SK-N-SH (cell line): Measurements from ENCODE around the gene GAP43. TPM values are rescaled to one million over a fixed set of nuclear protein-coding genes. Genes with fewer than 3 reads are reported as not detected.

ENCODE experiments used
- CTCF ChIA-PET: fragments of 300-600, 350-600 bp; formaldehyde crosslinking; extraction: SDS; loops from one replicate; lab custom pipeline; 2021; lab: Yijun Ruan, JAX
- POLR2A ChIA-PET: fragments of 350-600 bp; sonication (Branson Sonifier 250); formaldehyde crosslinking; extraction: SDS; loops from one replicate; lab custom pipeline; 2020; ENCODE audit warnings: antibody characterized with exemption, inconsistent platforms; lab: Yijun Ruan, JAX
- DNase-seq: peaks from one replicate; pipeline ENCODE4 v3.0.0; 2012
- H2AFZ ChIP-seq: fragments of 200-600 bp; sonication (generic); 2 replicates; pipeline ENCODE4 v1.8.1; 2016; ENCODE audit warnings: antibody characterized with exemption, mild to moderate bottlenecking, low read depth
- H3F3A ChIP-seq: fragments of 200-600 bp; sonication (generic); replicated peaks from 2 replicates; pipeline ENCODE3; 2016; ENCODE audit warnings: antibody characterized with exemption, mild to moderate bottlenecking; ENCODE audit not compliant: insufficient read depth
- H3K27ac ChIP-seq, 2 experiments: fragments of 200-500 bp in 1 of 2; fragments of 200-600 bp in 1 of 2; sonication (Bioruptor generic) in 1 of 2; sonication (generic), shearing (Covaris generic) in 1 of 2; 2 replicates each; pipeline versions ENCODE4 v1.5.1 to v1.6.1; 2014 to 2016; ENCODE audit warnings: low read depth in 2 of 2, inconsistent platforms in 1 of 2, low read length in 1 of 2, mild to moderate bottlenecking in 1 of 2, mixed read lengths in 1 of 2
- H3K27me3 ChIP-seq: fragments of 200-600 bp; sonication (generic), shearing (Covaris generic); 2 replicates; pipeline ENCODE4 v1.6.1; 2016; ENCODE audit warnings: mixed run types; ENCODE audit not compliant: insufficient read depth
- H3K36me3 ChIP-seq, 2 experiments: fragments of 200-500 bp in 1 of 2; fragments of 200-600 bp in 1 of 2; sonication (Bioruptor generic) in 1 of 2; sonication (generic) in 1 of 2; replicated peaks in 1 of 2; 2 replicates each; pipeline versions ENCODE3 to v1.5.1; 2014 to 2016; ENCODE audit warnings: low read length in 1 of 2, mild to moderate bottlenecking in 1 of 2; ENCODE audit not compliant: insufficient read depth in 2 of 2, control insufficient read depth in 1 of 2
- H3K4me1 ChIP-seq, 2 experiments: fragments of 200-500 bp in 1 of 2; fragments of 200-600 bp in 1 of 2; sonication (Bioruptor generic) in 1 of 2; sonication (generic), shearing (Covaris generic) in 1 of 2; 2 replicates each; pipeline versions ENCODE4 v1.5.1 to v1.6.1; 2014 to 2016; ENCODE audit warnings: low read depth in 1 of 2, low read length in 1 of 2, mixed run types in 1 of 2; ENCODE audit not compliant: insufficient read depth in 2 of 2, control insufficient read depth in 1 of 2
- H3K4me2 ChIP-seq: fragments of 200-600 bp; sonication (generic), shearing (Covaris generic); 2 replicates; pipeline ENCODE4 v1.6.1; 2017; ENCODE audit warnings: mixed run types
- H3K4me3 ChIP-seq, 2 experiments: fragments of 200-500 bp in 1 of 2; fragments of 200-600 bp in 1 of 2; sonication (Bioruptor generic) in 1 of 2; sonication (generic), shearing (Covaris generic) in 1 of 2; 2 replicates each; pipeline versions ENCODE4 v1.5.1 to v1.8.1; 2014 to 2016; ENCODE audit warnings: low read depth in 2 of 2, inconsistent platforms in 1 of 2, low read length in 1 of 2, mild to moderate bottlenecking in 1 of 2, mixed read lengths in 1 of 2, moderate library complexity in 1 of 2
- H3K79me2 ChIP-seq: fragments of 200-600 bp; sonication (generic); 2 replicates; pipeline ENCODE4 v1.8.1; 2017; ENCODE audit warnings: mild to moderate bottlenecking; ENCODE audit not compliant: insufficient read depth
- H3K9ac ChIP-seq: fragments of 200-600 bp; sonication (generic); 2 replicates; pipeline ENCODE4 v1.6.1; 2017; ENCODE audit warnings: mixed run types
- H3K9me2 ChIP-seq: fragments of 200-600 bp; sonication (generic); 2 replicates; pipeline ENCODE4 v1.6.1; 2017; ENCODE audit warnings: mixed run types
- H3K9me3 ChIP-seq: fragments of 200-600 bp; sonication (generic); 2 replicates; pipeline ENCODE4 v1.6.1; 2017; ENCODE audit warnings: mixed run types, mild to moderate bottlenecking, moderate library complexity
- H4K20me1 ChIP-seq: fragments of 200-600 bp; sonication (generic); 2 replicates; pipeline ENCODE4 v1.6.1; 2017; ENCODE audit warnings: mild to moderate bottlenecking, mixed run types; ENCODE audit not compliant: insufficient read depth
- FOXJ3 ChIP-seq: sonication (generic); formaldehyde crosslinking; IDR thresholded peaks from 2 replicates; pipeline ENCODE4 v1.5.1; 2020; ENCODE audit warnings: mild to moderate bottlenecking, missing genetic modification reagents
- MXI1 ChIP-seq: IDR thresholded peaks from 2 replicates; pipeline ENCODE4 v1.6.1; 2012; ENCODE audit warnings: mild to moderate bottlenecking, low read depth, low read length, improper control_type of control experiment
- NFIC ChIP-seq: IDR thresholded peaks from 2 replicates; pipeline ENCODE4 v1.4.0; 2012; ENCODE audit warnings: borderline replicate concordance
- NRF1 ChIP-seq: IDR thresholded peaks from 2 replicates; pipeline ENCODE4 v1.6.1; 2012; ENCODE audit warnings: low read depth, mild to moderate bottlenecking, low read length
- RFX5 ChIP-seq: IDR thresholded peaks from 2 replicates; pipeline ENCODE4 v1.6.1; 2012; ENCODE audit warnings: mild to moderate bottlenecking, improper control_type of control experiment, low read length
- YY1 ChIP-seq: IDR thresholded peaks from 2 replicates; pipeline ENCODE4 v1.4.0; 2012; ENCODE audit warnings: low read depth, mild to moderate bottlenecking
- WGBS: methylation state at CpG from one replicate; pipeline ENCODE4 v1.1.6; 2017; ENCODE audit warnings: low lambda C conversion rate; 5-methylcytosine and 5-hydroxymethylcytosine counted together
- polyA plus RNA-seq, 3 experiments: library from polyadenylated mRNA; depleted of rRNA; stranded (reverse); fragments of >200 nt; gene quantifications; 2 replicates each; pipeline ENCODE4 v1.2.3, GENCODE V29; 2012
- TF ChIP-seq, protein P1 (sequence below): IDR thresholded peaks from 2 replicates; pipeline ENCODE4 v1.4.0; 2012; ENCODE audit warnings: low read depth
- TF ChIP-seq, protein P2 (sequence below): IDR thresholded peaks from 2 replicates; pipeline ENCODE4 v1.6.1; 2012; ENCODE audit warnings: mild to moderate bottlenecking, low read depth, low read length, moderate library complexity
- TF ChIP-seq, protein P3 (sequence below): IDR thresholded peaks from 2 replicates; pipeline ENCODE4 v1.4.0; 2012; ENCODE audit warnings: low read depth, borderline replicate concordance
- TF ChIP-seq, protein P4 (sequence below): fragments of 200-600 bp; sonication (generic); IDR thresholded peaks from 2 replicates; pipeline ENCODE4 v1.6.1; 2017; ENCODE audit warnings: antibody characterized with exemption, mild to moderate bottlenecking, moderate library complexity

The GAP43 gene
- polyA plus RNA-seq, 1 of the 3 experiments (the other 2 are of a cell fraction), result 14.0 TPM

DNA sequence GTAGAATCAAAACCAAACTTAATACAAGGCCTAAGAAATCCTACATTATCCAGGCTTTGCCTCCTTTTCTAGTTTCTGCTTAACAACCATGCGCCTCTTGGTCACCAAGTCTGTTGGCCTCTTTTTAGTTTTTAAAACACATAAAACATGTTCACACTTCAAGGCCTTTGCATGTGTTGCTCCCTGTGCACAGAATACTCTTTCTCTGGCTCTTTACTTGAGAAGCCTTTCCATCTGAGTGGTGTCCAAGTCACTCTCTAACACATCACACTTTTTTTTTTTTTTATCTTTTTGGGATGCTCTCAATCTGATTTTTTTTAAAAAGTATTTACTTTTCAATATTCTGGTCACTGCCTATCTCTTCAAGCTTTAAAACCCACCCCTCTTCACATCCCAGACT, 14.9 kb downstream of the GAP43 start:
- H3K27me3 ChIP-seq, result no peaks in the 10 kb centered on the region
- no peaks in the 10 kb centered on the region for H3K36me3 ChIP-seq
- no peak overlapping the region for H3K4me2 ChIP-seq
- POLR2A ChIA-PET, result no interaction called here
- no peaks in the 10 kb centered on the region for H3K9me3 ChIP-seq
- DNase-seq, result no peak
- H3K9ac ChIP-seq, result no peak overlapping the region
- H4K20me1 ChIP-seq, result no peaks in the 10 kb centered on the region
- no peaks in the 10 kb centered on the region for H3K4me1 ChIP-seq
- H3K9me2 ChIP-seq, result no peaks in the 10 kb centered on the region
- H3K27ac ChIP-seq, result no peak overlapping the region
- no peak overlapping the region for H2AFZ ChIP-seq
- H3K4me3 ChIP-seq, result no peak overlapping the region
- H3K79me2 ChIP-seq, result no peaks in the 10 kb centered on the region
- no peaks in the 10 kb centered on the region for H3F3A ChIP-seq
- no peak for TF ChIP-seq NRF1
- TF ChIP-seq, protein P1, sequence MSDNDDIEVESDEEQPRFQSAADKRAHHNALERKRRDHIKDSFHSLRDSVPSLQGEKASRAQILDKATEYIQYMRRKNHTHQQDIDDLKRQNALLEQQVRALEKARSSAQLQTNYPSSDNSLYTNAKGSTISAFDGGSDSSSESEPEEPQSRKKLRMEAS, result no peak
- TF ChIP-seq, all 33 proteins: peak for 0
- CTCF ChIA-PET, result interaction anchor here (1.4 kb wide), 1 partner anchor 55 kb away, joined by 3 read pairs; no protein-coding TSS in a partner anchor
- 100% methylated on average over 1 of the region's 1 CpG for WGBS

DNA sequence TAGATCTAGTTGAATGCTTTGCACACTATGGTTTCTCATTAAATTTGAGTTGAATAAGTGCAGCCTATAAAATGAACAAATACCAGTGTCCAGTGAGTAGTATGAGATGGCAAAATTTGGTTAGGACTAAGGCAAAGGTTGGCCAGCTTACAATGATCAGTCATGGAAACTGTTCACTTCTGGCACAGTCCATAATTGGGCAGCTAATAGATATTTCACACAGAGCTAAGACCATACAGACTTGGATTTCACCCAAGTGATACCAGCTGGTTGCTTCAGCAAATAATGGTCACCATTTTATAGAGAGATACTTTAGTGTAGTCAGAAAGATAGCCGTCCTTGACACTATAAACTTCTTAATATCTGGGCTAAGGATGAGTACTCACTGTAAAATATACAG, 15.7 kb downstream of the GAP43 start:
- DNase-seq, result no peak
- H3K9me3 ChIP-seq, result no peaks in the 10 kb centered on the region
- WGBS, result 85% methylated on average over 1 of the region's 1 CpG
- ChIA-PET POLR2A (no interaction called here), CTCF (interaction anchor here (1.4 kb wide), 1 partner anchor 54 kb away, joined by 3 read pairs; no protein-coding TSS in a partner anchor)
- H3F3A ChIP-seq, result no peaks in the 10 kb centered on the region
- H3K4me1 ChIP-seq, result no peaks in the 10 kb centered on the region
- TF ChIP-seq, protein P2, sequence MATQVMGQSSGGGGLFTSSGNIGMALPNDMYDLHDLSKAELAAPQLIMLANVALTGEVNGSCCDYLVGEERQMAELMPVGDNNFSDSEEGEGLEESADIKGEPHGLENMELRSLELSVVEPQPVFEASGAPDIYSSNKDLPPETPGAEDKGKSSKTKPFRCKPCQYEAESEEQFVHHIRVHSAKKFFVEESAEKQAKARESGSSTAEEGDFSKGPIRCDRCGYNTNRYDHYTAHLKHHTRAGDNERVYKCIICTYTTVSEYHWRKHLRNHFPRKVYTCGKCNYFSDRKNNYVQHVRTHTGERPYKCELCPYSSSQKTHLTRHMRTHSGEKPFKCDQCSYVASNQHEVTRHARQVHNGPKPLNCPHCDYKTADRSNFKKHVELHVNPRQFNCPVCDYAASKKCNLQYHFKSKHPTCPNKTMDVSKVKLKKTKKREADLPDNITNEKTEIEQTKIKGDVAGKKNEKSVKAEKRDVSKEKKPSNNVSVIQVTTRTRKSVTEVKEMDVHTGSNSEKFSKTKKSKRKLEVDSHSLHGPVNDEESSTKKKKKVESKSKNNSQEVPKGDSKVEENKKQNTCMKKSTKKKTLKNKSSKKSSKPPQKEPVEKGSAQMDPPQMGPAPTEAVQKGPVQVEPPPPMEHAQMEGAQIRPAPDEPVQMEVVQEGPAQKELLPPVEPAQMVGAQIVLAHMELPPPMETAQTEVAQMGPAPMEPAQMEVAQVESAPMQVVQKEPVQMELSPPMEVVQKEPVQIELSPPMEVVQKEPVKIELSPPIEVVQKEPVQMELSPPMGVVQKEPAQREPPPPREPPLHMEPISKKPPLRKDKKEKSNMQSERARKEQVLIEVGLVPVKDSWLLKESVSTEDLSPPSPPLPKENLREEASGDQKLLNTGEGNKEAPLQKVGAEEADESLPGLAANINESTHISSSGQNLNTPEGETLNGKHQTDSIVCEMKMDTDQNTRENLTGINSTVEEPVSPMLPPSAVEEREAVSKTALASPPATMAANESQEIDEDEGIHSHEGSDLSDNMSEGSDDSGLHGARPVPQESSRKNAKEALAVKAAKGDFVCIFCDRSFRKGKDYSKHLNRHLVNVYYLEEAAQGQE, result no peak
- no peak for TF ChIP-seq YY1
- TF ChIP-seq RFX5, result no peak
- TF ChIP-seq, protein P3, sequence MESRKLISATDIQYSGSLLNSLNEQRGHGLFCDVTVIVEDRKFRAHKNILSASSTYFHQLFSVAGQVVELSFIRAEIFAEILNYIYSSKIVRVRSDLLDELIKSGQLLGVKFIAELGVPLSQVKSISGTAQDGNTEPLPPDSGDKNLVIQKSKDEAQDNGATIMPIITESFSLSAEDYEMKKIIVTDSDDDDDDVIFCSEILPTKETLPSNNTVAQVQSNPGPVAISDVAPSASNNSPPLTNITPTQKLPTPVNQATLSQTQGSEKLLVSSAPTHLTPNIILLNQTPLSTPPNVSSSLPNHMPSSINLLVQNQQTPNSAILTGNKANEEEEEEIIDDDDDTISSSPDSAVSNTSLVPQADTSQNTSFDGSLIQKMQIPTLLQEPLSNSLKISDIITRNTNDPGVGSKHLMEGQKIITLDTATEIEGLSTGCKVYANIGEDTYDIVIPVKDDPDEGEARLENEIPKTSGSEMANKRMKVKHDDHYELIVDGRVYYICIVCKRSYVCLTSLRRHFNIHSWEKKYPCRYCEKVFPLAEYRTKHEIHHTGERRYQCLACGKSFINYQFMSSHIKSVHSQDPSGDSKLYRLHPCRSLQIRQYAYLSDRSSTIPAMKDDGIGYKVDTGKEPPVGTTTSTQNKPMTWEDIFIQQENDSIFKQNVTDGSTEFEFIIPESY, result no peak
- TF ChIP-seq, protein P4, sequence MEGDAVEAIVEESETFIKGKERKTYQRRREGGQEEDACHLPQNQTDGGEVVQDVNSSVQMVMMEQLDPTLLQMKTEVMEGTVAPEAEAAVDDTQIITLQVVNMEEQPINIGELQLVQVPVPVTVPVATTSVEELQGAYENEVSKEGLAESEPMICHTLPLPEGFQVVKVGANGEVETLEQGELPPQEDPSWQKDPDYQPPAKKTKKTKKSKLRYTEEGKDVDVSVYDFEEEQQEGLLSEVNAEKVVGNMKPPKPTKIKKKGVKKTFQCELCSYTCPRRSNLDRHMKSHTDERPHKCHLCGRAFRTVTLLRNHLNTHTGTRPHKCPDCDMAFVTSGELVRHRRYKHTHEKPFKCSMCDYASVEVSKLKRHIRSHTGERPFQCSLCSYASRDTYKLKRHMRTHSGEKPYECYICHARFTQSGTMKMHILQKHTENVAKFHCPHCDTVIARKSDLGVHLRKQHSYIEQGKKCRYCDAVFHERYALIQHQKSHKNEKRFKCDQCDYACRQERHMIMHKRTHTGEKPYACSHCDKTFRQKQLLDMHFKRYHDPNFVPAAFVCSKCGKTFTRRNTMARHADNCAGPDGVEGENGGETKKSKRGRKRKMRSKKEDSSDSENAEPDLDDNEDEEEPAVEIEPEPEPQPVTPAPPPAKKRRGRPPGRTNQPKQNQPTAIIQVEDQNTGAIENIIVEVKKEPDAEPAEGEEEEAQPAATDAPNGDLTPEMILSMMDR, result no peak
- TF ChIP-seq MXI1, result no peak
- TF ChIP-seq NFIC, result no peak
- TF ChIP-seq, protein P1, result no peak
- no peak for TF ChIP-seq FOXJ3 (CRISPR knock-in tag)
- no peaks in the 10 kb centered on the region for H3K9me2 ChIP-seq
- no peak overlapping the region for H3K27ac ChIP-seq
- no peak overlapping the region for H3K9ac ChIP-seq
- H3K36me3 ChIP-seq, result no peaks in the 10 kb centered on the region
- H3K27me3 ChIP-seq, result no peaks in the 10 kb centered on the region
- no peak overlapping the region for H2AFZ ChIP-seq
- no peaks in the 10 kb centered on the region for H3K79me2 ChIP-seq
- no peaks in the 10 kb centered on the region for H4K20me1 ChIP-seq
- H3K4me2 ChIP-seq, result no peak overlapping the region
- H3K4me3 ChIP-seq, result no peak overlapping the region
